Chondrocyte (in vitro differentiated cells): ENCODE measurements around the gene EPHB6. TPM values are rescaled to one million over a fixed set of nuclear protein-coding genes. Genes with fewer than 3 reads are reported as not detected.

Experiments
- DNase-seq: peaks from one replicate; pipeline ENCODE4 v3.0.0; 2021; ENCODE audit warnings: mixed read lengths, low spot score
- H3K27ac Mint-ChIP-seq: one replicate; pipeline ENCODE4 v1.8.0; 2021; ENCODE audit warnings: mild to moderate bottlenecking, moderate library complexity, mixed read lengths; ENCODE audit not compliant: unreplicated experiment
- H3K27me3 Mint-ChIP-seq: 2 replicates; pipeline ENCODE4 v1.8.0; 2021; ENCODE audit warnings: low read depth, mixed read lengths
- H3K36me3 Mint-ChIP-seq: 2 replicates; pipeline ENCODE4 v1.8.0; 2021; ENCODE audit warnings: low read depth, mixed read lengths
- H3K4me1 Mint-ChIP-seq: 2 replicates; pipeline ENCODE4 v1.8.0; 2021; ENCODE audit warnings: low read depth, mild to moderate bottlenecking, mixed read lengths
- H3K4me3 Mint-ChIP-seq: one replicate; pipeline ENCODE4 v1.8.0; 2021; ENCODE audit warnings: mild to moderate bottlenecking, moderate library complexity, mixed read lengths; ENCODE audit not compliant: unreplicated experiment
- H3K9me3 Mint-ChIP-seq: 2 replicates; pipeline ENCODE4 v1.8.0; 2021; ENCODE audit warnings: low read depth, mixed read lengths
- total RNA-seq: library from RNA; stranded (reverse); gene quantifications from 3 replicates; pipeline ENCODE4 v1.2.1, GENCODE V29; 2021
- TF ChIP-seq, protein P1 (sequence below): fragments of 200-600 bp; sonication (generic); IDR thresholded peaks from 2 replicates; pipeline ENCODE4 v1.5.0; 2021; ENCODE audit warnings: antibody characterized with exemption, mild to moderate bottlenecking, moderate library complexity

Gene EPHB6
- total RNA-seq, 1 donor from 2014 or later, result 0.22 TPM

DNA sequence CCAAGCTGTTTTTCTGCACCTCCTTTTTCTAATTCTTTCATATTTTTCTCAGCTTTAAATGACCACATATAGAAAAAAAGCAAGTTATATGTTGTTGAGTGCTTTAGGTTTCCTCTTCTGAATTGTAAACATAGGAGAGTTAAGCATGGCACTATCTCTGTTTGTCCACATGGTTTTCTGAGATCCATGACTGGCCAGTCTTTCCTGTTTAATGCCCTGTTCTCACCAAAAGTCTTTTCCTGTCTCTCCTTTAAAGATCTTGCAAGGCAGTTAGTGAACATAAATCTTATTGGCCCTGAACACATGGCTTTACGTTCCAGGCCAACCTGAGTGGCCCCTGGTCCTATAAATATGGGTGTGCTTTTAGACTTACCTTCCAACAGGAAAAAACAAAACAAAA lies 59.2 kb downstream of the EPHB6 start:
- Mint-ChIP-seq H3K9me3 (no peaks in the 10 kb centered on the region), H3K27me3 (peaks cover 1% of the 10 kb centered on the region), H3K27ac (no peak overlapping the region), H3K36me3 (no peaks in the 10 kb centered on the region), H3K4me1 (no peaks in the 10 kb centered on the region), H3K4me3 (no peak overlapping the region)
- TF ChIP-seq, protein P1, sequence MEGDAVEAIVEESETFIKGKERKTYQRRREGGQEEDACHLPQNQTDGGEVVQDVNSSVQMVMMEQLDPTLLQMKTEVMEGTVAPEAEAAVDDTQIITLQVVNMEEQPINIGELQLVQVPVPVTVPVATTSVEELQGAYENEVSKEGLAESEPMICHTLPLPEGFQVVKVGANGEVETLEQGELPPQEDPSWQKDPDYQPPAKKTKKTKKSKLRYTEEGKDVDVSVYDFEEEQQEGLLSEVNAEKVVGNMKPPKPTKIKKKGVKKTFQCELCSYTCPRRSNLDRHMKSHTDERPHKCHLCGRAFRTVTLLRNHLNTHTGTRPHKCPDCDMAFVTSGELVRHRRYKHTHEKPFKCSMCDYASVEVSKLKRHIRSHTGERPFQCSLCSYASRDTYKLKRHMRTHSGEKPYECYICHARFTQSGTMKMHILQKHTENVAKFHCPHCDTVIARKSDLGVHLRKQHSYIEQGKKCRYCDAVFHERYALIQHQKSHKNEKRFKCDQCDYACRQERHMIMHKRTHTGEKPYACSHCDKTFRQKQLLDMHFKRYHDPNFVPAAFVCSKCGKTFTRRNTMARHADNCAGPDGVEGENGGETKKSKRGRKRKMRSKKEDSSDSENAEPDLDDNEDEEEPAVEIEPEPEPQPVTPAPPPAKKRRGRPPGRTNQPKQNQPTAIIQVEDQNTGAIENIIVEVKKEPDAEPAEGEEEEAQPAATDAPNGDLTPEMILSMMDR, result no peak
- DNase-seq, result no peak

DNA sequence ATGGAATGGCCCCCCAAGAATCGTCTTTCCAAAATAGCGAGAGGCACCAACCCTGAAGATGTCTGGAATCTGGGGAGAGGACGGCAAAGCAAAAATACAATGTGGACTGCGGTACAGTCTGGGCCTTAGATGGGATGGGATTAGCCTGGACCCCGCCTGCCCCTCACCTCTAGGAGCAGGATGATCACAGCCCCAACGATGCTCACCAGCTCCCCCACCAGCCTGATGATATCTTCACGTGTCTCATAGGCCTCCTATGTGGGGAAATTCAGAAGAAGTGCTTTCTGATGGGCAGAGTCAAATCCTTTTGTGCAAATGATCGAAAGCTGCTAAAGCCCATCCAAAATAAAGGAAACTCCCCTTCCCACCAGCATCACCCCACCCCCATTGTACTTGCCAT lies 60.4 kb downstream of the EPHB6 start:
- H3K27ac Mint-ChIP-seq, result no peak overlapping the region
- H3K27me3 Mint-ChIP-seq, result peaks cover 1% of the 10 kb centered on the region
- no peaks in the 10 kb centered on the region for H3K4me1 Mint-ChIP-seq
- H3K9me3 Mint-ChIP-seq, result no peaks in the 10 kb centered on the region
- TF ChIP-seq, protein P1, result no peak
- H3K36me3 Mint-ChIP-seq, result no peaks in the 10 kb centered on the region
- H3K4me3 Mint-ChIP-seq, result no peak overlapping the region
- DNase-seq, result no peak

DNA sequence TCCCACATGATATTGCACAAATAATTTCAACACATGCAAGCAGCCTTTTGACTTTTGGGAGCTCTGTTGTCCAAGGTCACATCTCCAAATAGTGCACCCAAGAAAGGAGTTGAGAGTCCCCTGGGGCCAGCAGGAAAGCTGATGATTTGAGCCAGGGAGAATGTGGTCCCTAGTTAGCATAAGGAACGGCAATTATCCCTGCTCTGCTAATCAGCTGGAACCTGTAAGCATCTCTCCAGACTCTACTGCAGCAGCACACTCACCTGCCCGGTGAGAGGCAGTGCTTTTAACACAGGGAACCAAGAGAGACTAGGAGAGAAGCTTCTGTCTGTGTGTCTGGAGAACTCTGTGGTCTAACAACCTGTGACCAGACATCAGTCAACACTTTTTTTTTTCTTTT lies 61.6 kb downstream of the EPHB6 start:
- no peak for DNase-seq
- no peak overlapping the region for H3K4me3 Mint-ChIP-seq
- TF ChIP-seq, protein P1, result no peak
- peaks cover 2% of the 10 kb centered on the region for H3K27me3 Mint-ChIP-seq
- H3K4me1 Mint-ChIP-seq, result no peaks in the 10 kb centered on the region
- H3K36me3 Mint-ChIP-seq, result no peaks in the 10 kb centered on the region
- no peak overlapping the region for H3K27ac Mint-ChIP-seq
- no peaks in the 10 kb centered on the region for H3K9me3 Mint-ChIP-seq

DNA sequence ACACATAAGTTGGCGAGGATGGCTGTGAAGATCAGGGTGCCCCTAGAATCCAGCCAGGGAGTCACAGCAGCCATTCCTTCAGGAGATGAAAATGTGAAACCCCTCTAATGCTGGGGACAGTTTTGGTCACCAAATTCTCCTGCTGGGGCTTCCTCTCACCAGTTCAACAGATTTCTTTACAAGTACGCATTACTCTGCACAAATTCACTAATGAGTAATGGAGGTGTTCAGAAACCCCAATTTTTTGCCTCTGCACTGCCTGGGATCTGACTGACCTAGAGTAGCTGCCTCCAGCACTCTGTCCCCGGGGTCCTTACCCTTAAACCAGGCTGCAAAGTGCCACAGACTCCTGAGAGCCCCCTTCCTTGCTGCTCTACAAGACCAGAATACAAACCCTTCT lies 62.6 kb downstream of the EPHB6 start:
- H3K36me3 Mint-ChIP-seq, result no peaks in the 10 kb centered on the region
- H3K27me3 Mint-ChIP-seq, result peaks cover 5% of the 10 kb centered on the region
- no peak overlapping the region for H3K4me3 Mint-ChIP-seq
- no peaks in the 10 kb centered on the region for H3K9me3 Mint-ChIP-seq
- no peaks in the 10 kb centered on the region for H3K4me1 Mint-ChIP-seq
- TF ChIP-seq, protein P1, result no peak
- H3K27ac Mint-ChIP-seq, result no peak overlapping the region
- no peak for DNase-seq

DNA sequence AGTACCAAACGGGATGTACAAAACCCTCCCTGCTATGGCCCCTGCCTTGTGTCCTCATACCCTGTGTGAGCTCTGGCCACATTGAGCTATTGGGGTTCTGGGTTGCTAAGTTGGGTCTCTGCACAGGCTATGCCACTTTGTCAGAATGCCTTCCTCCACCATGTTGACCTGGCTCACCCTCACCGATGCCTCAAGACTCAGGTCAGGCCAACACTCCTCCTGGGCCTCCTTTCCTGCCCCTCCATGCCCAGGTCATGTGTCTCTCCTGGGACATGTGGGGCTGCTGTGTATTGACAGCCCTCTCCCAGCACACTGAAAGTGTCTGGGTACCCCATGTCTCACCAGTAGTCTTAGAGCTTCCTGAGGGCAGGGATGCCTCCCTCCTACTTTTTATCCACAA lies 64.0 kb downstream of the EPHB6 start:
- no peak for DNase-seq
- H3K27me3 Mint-ChIP-seq, result peaks cover 5% of the 10 kb centered on the region
- TF ChIP-seq, protein P1, result no peak
- H3K27ac Mint-ChIP-seq, result no peak overlapping the region
- H3K4me3 Mint-ChIP-seq, result no peak overlapping the region
- no peaks in the 10 kb centered on the region for H3K4me1 Mint-ChIP-seq
- H3K36me3 Mint-ChIP-seq, result no peaks in the 10 kb centered on the region
- H3K9me3 Mint-ChIP-seq, result no peaks in the 10 kb centered on the region
